Liver (tissue), 9 donors: ENCODE results near the gene KCNJ10. TPM values are rescaled to one million over a fixed set of nuclear protein-coding genes. Genes with fewer than 3 reads are reported as not detected.

Experiments used
- DNase-seq: peaks from one replicate; pipeline ENCODE4 v3.0.0-alpha.2; 2017; ENCODE audit warnings: low spot score
- H3K27ac ChIP-seq, 2 donors: one replicate each; pipeline ENCODE4 v1.7.0; 2013; ENCODE audit warnings: inconsistent platforms in 2 of 2, low read length in 2 of 2, control low read depth in 1 of 2, low read depth in 1 of 2, mild to moderate bottlenecking in 1 of 2
- H3K27me3 ChIP-seq, 4 donors: one replicate each; pipeline versions ENCODE4 v1.6.1 to v1.7.0; 2013; ENCODE audit warnings: low read length in 3 of 4, inconsistent platforms in 1 of 4, mild to moderate bottlenecking in 1 of 4, moderate library complexity in 1 of 4; ENCODE audit not compliant: control insufficient read depth in 4 of 4, insufficient read depth in 4 of 4
- H3K36me3 ChIP-seq, 4 donors: one replicate each; pipeline versions ENCODE4 v1.6.1 to v1.7.0; 2013; ENCODE audit warnings: low read length in 3 of 4, mild to moderate bottlenecking in 3 of 4, low read depth in 1 of 4, moderate library complexity in 1 of 4; ENCODE audit not compliant: control insufficient read depth in 4 of 4, insufficient read depth in 3 of 4
- H3K4me1 ChIP-seq, 4 donors: one replicate each; pipeline versions ENCODE4 v1.6.1 to v1.7.0; 2013; ENCODE audit warnings: low read length in 3 of 4, mild to moderate bottlenecking in 3 of 4, moderate library complexity in 1 of 4; ENCODE audit not compliant: control insufficient read depth in 4 of 4, insufficient read depth in 4 of 4
- H3K4me3 ChIP-seq, 3 donors: one replicate each; pipeline versions ENCODE4 v1.6.1 to v1.7.0; 2013; ENCODE audit warnings: low read length in 3 of 3, control low read depth in 1 of 3, low read depth in 1 of 3, mild to moderate bottlenecking in 1 of 3
- H3K9ac ChIP-seq, 2 donors: one replicate each; pipeline ENCODE4 v1.7.0; 2013; ENCODE audit warnings: low read length in 2 of 2, mild to moderate bottlenecking in 2 of 2, moderate library complexity in 2 of 2, control low read depth in 1 of 2, low read depth in 1 of 2
- H3K9me3 ChIP-seq, 4 donors: one replicate each; pipeline versions ENCODE4 v1.6.1 to v1.7.0; 2013; ENCODE audit warnings: low read length in 3 of 4; ENCODE audit not compliant: control insufficient read depth in 4 of 4
- EGR1 ChIP-seq, 2 donors: IDR thresholded peaks; 2 replicates each; pipeline ENCODE4 v1.6.1; 2016 to 2018; ENCODE audit warnings: antibody characterized with exemption in 2 of 2, low read depth in 2 of 2
- FOXA1 ChIP-seq: IDR thresholded peaks from 2 replicates; pipeline ENCODE4 v1.6.1; 2016; ENCODE audit warnings: antibody characterized with exemption
- FOXA2 ChIP-seq: IDR thresholded peaks from 2 replicates; pipeline ENCODE4 v1.6.1; 2016; ENCODE audit warnings: antibody characterized with exemption
- GABPA ChIP-seq, 2 donors: IDR thresholded peaks in 1 of 2; conservative IDR thresholded peaks in 1 of 2; 2 replicates each; pipeline ENCODE4 v1.6.1; 2016; ENCODE audit warnings: antibody characterized with exemption in 2 of 2, mild to moderate bottlenecking in 1 of 2, moderate library complexity in 1 of 2
- HNF4A ChIP-seq, 2 donors: conservative IDR thresholded peaks; 2 replicates each; pipeline ENCODE4 v1.6.1; 2016; ENCODE audit warnings: antibody characterized with exemption in 2 of 2, mild to moderate bottlenecking in 2 of 2
- JUND ChIP-seq, 2 donors: IDR thresholded peaks; 2 replicates each; pipeline ENCODE4 v1.6.1; 2016; ENCODE audit warnings: antibody characterized with exemption in 2 of 2
- RAD21 ChIP-seq, 2 donors: IDR thresholded peaks; 2 replicates each; pipeline ENCODE4 v1.6.1; 2016; ENCODE audit warnings: antibody characterized with exemption in 2 of 2, mild to moderate bottlenecking in 2 of 2
- REST ChIP-seq: IDR thresholded peaks from 2 replicates; pipeline ENCODE4 v1.6.1; 2016; ENCODE audit warnings: antibody characterized with exemption, mild to moderate bottlenecking
- RXRA ChIP-seq, 2 donors: IDR thresholded peaks; 2 replicates each; pipeline ENCODE4 v1.6.1; 2017 to 2018; ENCODE audit warnings: antibody characterized with exemption in 2 of 2, mild to moderate bottlenecking in 1 of 2
- SP1 ChIP-seq: IDR thresholded peaks from 2 replicates; pipeline ENCODE4 v1.6.1; 2018; ENCODE audit warnings: antibody characterized with exemption, mild to moderate bottlenecking
- TAF1 ChIP-seq: conservative IDR thresholded peaks from 2 replicates; pipeline ENCODE4 v1.6.1; 2016; ENCODE audit warnings: antibody characterized with exemption, mild to moderate bottlenecking
- YY1 ChIP-seq: IDR thresholded peaks from 2 replicates; pipeline ENCODE4 v1.6.1; 2016; ENCODE audit warnings: antibody characterized with exemption, mild to moderate bottlenecking
- ZBTB33 ChIP-seq: IDR thresholded peaks from 2 replicates; pipeline ENCODE4 v1.6.1; 2016; ENCODE audit warnings: antibody characterized with exemption
- WGBS: extraction: QIAGEN DNeasy Blood & Tissue Kit; methylation state at CpG from one replicate; pipeline ENCODE4 v1.1.7; 2013; 5-methylcytosine and 5-hydroxymethylcytosine counted together
- polyA plus RNA-seq, 2 donors: library from polyadenylated mRNA; stranded (reverse) in 1 of 2; unstranded in 1 of 2; fragments of 200-250 nt in 1 of 2; fragments of >200 nt in 1 of 2; fragmentation: Nextera tagmentation in 1 of 2; extraction: Ambion mirVana in 1 of 2; gene quantifications; one replicate each; pipeline versions ENCODE4 v1.2.1 to v1.2.3, GENCODE V29; 2013 to 2015
- total RNA-seq, 2 donors: library from RNA; depleted of rRNA; stranded (reverse); fragments of >200 nt; gene quantifications; one replicate each; pipeline ENCODE4 v1.2.3, GENCODE V29; 2014
- TF ChIP-seq, protein P1 (sequence below): IDR thresholded peaks from 2 replicates; pipeline ENCODE4 v1.6.1; 2016; ENCODE audit warnings: antibody characterized with exemption
- TF ChIP-seq, protein P2 (sequence below): IDR thresholded peaks from 2 replicates; pipeline ENCODE4 v1.6.1; 2016; ENCODE audit warnings: antibody characterized with exemption
- TF ChIP-seq, protein P3 (sequence below): fragments of 150-350 bp; IDR thresholded peaks from 2 replicates; pipeline ENCODE4 v1.5.1; 2017; ENCODE audit warnings: improper control_type of control experiment, low read depth, low read length; ENCODE audit not compliant: missing input control
- donor health status: healthy.
- donor health status: healthy.
- donor health status: healthy.
- donor health status: healthy.
- donor health status: healthy.

Gene KCNJ10
- total and polyA plus RNA-seq, 4 donors = 0.48 to 1.6 (median 0.52) TPM

DNA sequence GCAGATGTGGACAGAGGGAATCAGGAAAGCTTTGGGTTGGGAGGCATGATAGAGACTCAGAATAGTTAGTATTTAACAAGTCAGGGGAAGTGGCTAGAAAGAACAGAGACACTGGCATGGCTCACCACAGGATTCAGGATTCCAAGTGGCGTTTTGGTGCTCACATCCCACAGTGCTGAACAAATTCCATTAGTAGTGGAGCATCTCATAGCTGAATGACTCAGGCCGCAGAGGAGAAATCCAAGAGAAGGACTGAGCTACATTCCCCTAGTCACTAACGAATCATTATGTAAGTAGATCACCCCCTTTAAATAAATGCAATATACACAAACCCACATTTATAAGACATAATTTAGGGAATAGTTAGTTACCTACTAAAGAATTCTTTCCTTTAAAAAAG lies 6.3 kb upstream of the KCNJ10 start:
- H3K27me3 ChIP-seq = peaks cover 0 to 3% (median 1%) of the 10 kb centered on the region in 4 donors
- no peaks in the 10 kb centered on the region for H3K4me1 ChIP-seq
- H3K36me3 ChIP-seq = no peaks in the 10 kb centered on the region
- TF ChIP-seq RAD21 (IDR thresholded peaks at IDR 0.05) (no peak), RXRA (IDR thresholded peaks at IDR 0.05) (no peak), FOXA1 (no peak), REST (no peak), ZBTB33 (no peak), JUND (IDR thresholded peaks at IDR 0.05) (no peak)
- TF ChIP-seq, protein P1, sequence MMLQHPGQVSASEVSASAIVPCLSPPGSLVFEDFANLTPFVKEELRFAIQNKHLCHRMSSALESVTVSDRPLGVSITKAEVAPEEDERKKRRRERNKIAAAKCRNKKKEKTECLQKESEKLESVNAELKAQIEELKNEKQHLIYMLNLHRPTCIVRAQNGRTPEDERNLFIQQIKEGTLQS = no peak
- TF ChIP-seq, protein P2, sequence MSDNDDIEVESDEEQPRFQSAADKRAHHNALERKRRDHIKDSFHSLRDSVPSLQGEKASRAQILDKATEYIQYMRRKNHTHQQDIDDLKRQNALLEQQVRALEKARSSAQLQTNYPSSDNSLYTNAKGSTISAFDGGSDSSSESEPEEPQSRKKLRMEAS = no peak
- WGBS = 84% methylated on average over 3 of the region's 3 CpGs
- H3K4me3 ChIP-seq = no peak overlapping the region
- no peaks in the 10 kb centered on the region for H3K9me3 ChIP-seq
- H3K9ac ChIP-seq = no peak overlapping the region
- no peak for DNase-seq
- no peak overlapping the region for H3K27ac ChIP-seq

- TF ChIP-seq GABPA (IDR thresholded peaks at IDR 0.05 in 1 of 2, conservative IDR thresholded peaks at IDR 0.05 in 1 of 2) (no peak), REST (no peak), HNF4A (conservative IDR thresholded peaks at IDR 0.05) (no peak), FOXA1 (no peak), ZBTB33 (no peak), JUND (IDR thresholded peaks at IDR 0.05) (no peak), YY1 (no peak), TAF1 (no peak), EGR1 (IDR thresholded peaks at IDR 0.05; ENCODE audit: low read depth in 2 of 2) (no peak), RXRA (IDR thresholded peaks at IDR 0.05) (no peak), FOXA2 (no peak), SP1 (no peak)
- TF ChIP-seq, protein P3, sequence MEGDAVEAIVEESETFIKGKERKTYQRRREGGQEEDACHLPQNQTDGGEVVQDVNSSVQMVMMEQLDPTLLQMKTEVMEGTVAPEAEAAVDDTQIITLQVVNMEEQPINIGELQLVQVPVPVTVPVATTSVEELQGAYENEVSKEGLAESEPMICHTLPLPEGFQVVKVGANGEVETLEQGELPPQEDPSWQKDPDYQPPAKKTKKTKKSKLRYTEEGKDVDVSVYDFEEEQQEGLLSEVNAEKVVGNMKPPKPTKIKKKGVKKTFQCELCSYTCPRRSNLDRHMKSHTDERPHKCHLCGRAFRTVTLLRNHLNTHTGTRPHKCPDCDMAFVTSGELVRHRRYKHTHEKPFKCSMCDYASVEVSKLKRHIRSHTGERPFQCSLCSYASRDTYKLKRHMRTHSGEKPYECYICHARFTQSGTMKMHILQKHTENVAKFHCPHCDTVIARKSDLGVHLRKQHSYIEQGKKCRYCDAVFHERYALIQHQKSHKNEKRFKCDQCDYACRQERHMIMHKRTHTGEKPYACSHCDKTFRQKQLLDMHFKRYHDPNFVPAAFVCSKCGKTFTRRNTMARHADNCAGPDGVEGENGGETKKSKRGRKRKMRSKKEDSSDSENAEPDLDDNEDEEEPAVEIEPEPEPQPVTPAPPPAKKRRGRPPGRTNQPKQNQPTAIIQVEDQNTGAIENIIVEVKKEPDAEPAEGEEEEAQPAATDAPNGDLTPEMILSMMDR = no peak
- TF ChIP-seq, protein P1 = no peak
- TF ChIP-seq, protein P2 = no peak
- no peak for DNase-seq
- H3K4me3 ChIP-seq = no peak overlapping the region
- H3K9ac ChIP-seq = no peak overlapping the region
- no peak overlapping the region for H3K27ac ChIP-seq
- no peaks in the 10 kb centered on the region for H3K9me3 ChIP-seq
- no peaks in the 10 kb centered on the region for H3K36me3 ChIP-seq
- H3K27me3 ChIP-seq = peaks cover 0 to 3% (median 1%) of the 10 kb centered on the region in 4 donors
- 55% methylated on average over 2 of the region's 2 CpGs for WGBS
- H3K4me1 ChIP-seq = peaks cover 0 to under 1% (median 0%) of the 10 kb centered on the region in 4 donors
These were observed 5.9 kb upstream of the KCNJ10 start for GRCh38 chr1:160075836-160076235.
